ENCODE data around the gene WDR82. TPM values are rescaled to one million over a fixed set of nuclear protein-coding genes. Genes with fewer than 3 reads are reported as not detected.

WDR82 gene
- total and polyA plus RNA-seq, 9 of the 15 experiments (the other 6 are each of a cell fraction or from before 2014, with no cell fraction given): 6.4 to 62.9 (median 37.1) TPM

DNA sequence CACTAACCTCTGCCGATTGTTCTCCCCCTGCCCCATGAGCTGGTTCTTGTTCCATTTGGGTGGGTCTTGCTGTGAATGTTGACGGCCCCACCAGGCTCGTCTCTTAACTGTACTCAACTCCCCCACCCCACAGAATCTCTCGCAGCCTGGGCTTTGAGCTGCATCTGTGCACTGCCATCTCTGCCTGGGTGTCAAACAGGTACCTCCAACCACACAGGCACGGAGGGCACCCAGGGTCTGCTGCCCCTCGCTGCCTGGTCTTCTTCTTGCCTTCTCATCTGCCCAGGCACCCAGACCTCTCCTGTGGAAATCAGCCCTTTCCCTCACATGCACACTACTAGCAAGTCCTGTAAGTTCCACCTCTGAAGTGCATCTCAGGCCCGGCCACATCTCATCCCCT lies 63.1 kb downstream of the WDR82 start (continued):
- TF ChIP-seq SAP30 (IDR thresholded peaks at IDR 0.05; ENCODE audit: borderline replicate concordance, insufficient read depth, low read depth, low read length, poor library complexity, severe bottlenecking) (no peak), NBN (IDR thresholded peaks at IDR 0.05; ENCODE audit: low read depth) (no peak), ZNF217 (CRISPR knock-in tag; IDR thresholded peaks at IDR 0.05) (no peak), JUNB (CRISPR knock-in tag; conservative IDR thresholded peaks at IDR 0.05) (no peak), ZNF41 (CRISPR knock-in tag; conservative IDR thresholded peaks at IDR 0.05) (no peak)

DNA sequence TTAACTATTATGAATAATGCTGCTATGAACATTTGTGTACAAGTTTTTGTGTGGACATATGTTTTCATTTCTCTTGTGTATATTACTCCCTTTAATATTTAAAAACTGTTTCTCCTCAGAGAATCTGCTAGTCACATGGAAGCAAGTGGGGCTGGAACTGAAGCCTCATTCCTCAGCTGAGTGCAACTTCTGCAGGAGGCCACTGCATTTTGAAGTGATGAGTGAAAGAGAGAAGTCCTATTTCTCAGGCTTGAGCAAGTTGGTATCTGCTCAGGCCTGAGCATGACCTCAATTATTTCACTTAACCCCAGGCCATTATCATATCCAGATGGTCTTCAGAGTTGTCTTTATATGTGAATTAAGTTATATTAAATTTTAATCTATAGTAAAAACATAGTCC lies 64.5 kb downstream of the WDR82 start:
- no TSS peak for BruUV-seq (replicated peaks)
- CTCF ChIA-PET (ENCODE audit: low intra/inter-chr PET ratio): interaction anchor here (0.6 kb wide), 1 partner anchor 212 kb away, joined by 3 read pairs; no protein-coding TSS in a partner anchor
- no peaks in the 10 kb centered on the region for H3K9me3 ChIP-seq (replicated peaks; ENCODE audit: control insufficient read depth, insufficient read depth, low read depth, low read length)
- FAIRE-seq (no peak), DNase-seq (ENCODE audit: extremely low read depth in 1 of 4, low spot score in 3 of 4) (no peak), ATAC-seq (no peak)
- in situ Hi-C loops (cut with MboI): no loop called here
- TF ChIP-seq, protein P1, sequence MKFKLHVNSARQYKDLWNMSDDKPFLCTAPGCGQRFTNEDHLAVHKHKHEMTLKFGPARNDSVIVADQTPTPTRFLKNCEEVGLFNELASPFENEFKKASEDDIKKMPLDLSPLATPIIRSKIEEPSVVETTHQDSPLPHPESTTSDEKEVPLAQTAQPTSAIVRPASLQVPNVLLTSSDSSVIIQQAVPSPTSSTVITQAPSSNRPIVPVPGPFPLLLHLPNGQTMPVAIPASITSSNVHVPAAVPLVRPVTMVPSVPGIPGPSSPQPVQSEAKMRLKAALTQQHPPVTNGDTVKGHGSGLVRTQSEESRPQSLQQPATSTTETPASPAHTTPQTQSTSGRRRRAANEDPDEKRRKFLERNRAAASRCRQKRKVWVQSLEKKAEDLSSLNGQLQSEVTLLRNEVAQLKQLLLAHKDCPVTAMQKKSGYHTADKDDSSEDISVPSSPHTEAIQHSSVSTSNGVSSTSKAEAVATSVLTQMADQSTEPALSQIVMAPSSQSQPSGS (CRISPR knock-in tag; IDR thresholded peaks at IDR 0.05): no peak
- TF ChIP-seq POLR2G (IDR thresholded peaks at IDR 0.05; ENCODE audit: low read depth, low read length): no peak
- no peaks in the 10 kb centered on the region for H4K20me1 ChIP-seq (replicated peaks; ENCODE audit: control insufficient read depth, insufficient read depth, low read length)
- H3K9me1 ChIP-seq (ENCODE audit: control insufficient read depth, insufficient read depth, low read length): no peaks in the 10 kb centered on the region
- no peaks in the 10 kb centered on the region for H3K27me3 ChIP-seq (ENCODE audit: control insufficient read depth in 2 of 2, insufficient read depth in 2 of 2, low read length in 2 of 2)
- H3K27ac ChIP-seq (ENCODE audit: extremely low read depth, low read depth, low read length): no peak overlapping the region
- no peak overlapping the region for H2AFZ ChIP-seq (ENCODE audit: low read depth, low read length)
- H3K36me3 ChIP-seq (ENCODE audit: control insufficient read depth, insufficient read depth, low read length): peaks cover 60% of the 10 kb centered on the region
- POLR2A ChIA-PET: no interaction called here
- no peaks in the 10 kb centered on the region for H3K79me2 ChIP-seq (ENCODE audit: control insufficient read depth, insufficient read depth, low read length)
- peaks cover 15 to 21% of the 10 kb centered on the region in 2 experiments for H3K4me1 ChIP-seq (replicated peaks in 1 of 2; ENCODE audit: control insufficient read depth in 2 of 2, insufficient read depth in 2 of 2, low read length in 2 of 2)
- intact Hi-C loops (cut with micrococcal nuclease): no loop called here
- H3K4me3 ChIP-seq: no peak overlapping the region
- H3K9ac ChIP-seq (ENCODE audit: insufficient read depth in 1 of 2, low read depth in 2 of 2, low read length in 2 of 2): no peak overlapping the region
- H3K4me2 ChIP-seq (ENCODE audit: insufficient read depth, low read length): no peak overlapping the region
